Measurements from ENCODE around the gene RGL2.

The RGL2 gene

GRCh38 chr6:33252759-33253158, 46.0 kb downstream of the RGL2 start:
- H3K36me3 ChIP-seq (ENCODE audit: control insufficient read depth in 2 of 2, insufficient read depth in 2 of 2, low read length in 2 of 2), result peaks cover 0 to 17% of the 10 kb centered on the region in 2 donors
- H3K4me3 ChIP-seq (ENCODE audit: low read length in 2 of 2), result no peak overlapping the region
- no peaks in the 10 kb centered on the region for H3K27me3 ChIP-seq (ENCODE audit: control insufficient read depth in 2 of 2, insufficient read depth in 2 of 2, low read length in 2 of 2)
- H3K9ac ChIP-seq (ENCODE audit: low read depth in 1 of 2, low read length in 2 of 2), result no peak overlapping the region
- no peaks in the 10 kb centered on the region for H3K9me3 ChIP-seq (ENCODE audit: control insufficient read depth in 2 of 2, low read length in 2 of 2)
- H3K27ac ChIP-seq (ENCODE audit: low read depth in 2 of 2, low read length in 2 of 2), result no peak overlapping the region
- H3K4me1 ChIP-seq (ENCODE audit: control insufficient read depth in 2 of 2, insufficient read depth in 2 of 2, low read length in 2 of 2), result peaks cover 17 to 21% of the 10 kb centered on the region in 2 donors

- Histone ChIP-seq H3K27ac (ENCODE audit: low read depth in 2 of 2, low read length in 2 of 2) (no peak overlapping the region), H3K9me3 (ENCODE audit: control insufficient read depth in 2 of 2, low read length in 2 of 2) (no peaks in the 10 kb centered on the region), H3K9ac (ENCODE audit: low read depth in 1 of 2, low read length in 2 of 2) (no peak overlapping the region), H3K27me3 (ENCODE audit: control insufficient read depth in 2 of 2, insufficient read depth in 2 of 2, low read length in 2 of 2) (no peaks in the 10 kb centered on the region), H3K36me3 (ENCODE audit: control insufficient read depth in 2 of 2, insufficient read depth in 2 of 2, low read length in 2 of 2) (peaks cover 0 to 14% of the 10 kb centered on the region in 2 donors), H3K4me1 (ENCODE audit: control insufficient read depth in 2 of 2, insufficient read depth in 2 of 2, low read length in 2 of 2) (peaks cover 17 to 21% of the 10 kb centered on the region in 2 donors), H3K4me3 (ENCODE audit: low read length in 2 of 2) (no peak overlapping the region)
These were observed 47.2 kb downstream of the RGL2 start for GRCh38 chr6:33251395-33252012.

GRCh38 chr6:33250731-33251130, 48.0 kb downstream of the RGL2 start:
- Histone ChIP-seq H3K36me3 (ENCODE audit: control insufficient read depth in 2 of 2, insufficient read depth in 2 of 2, low read length in 2 of 2) (peaks cover 0 to 14% of the 10 kb centered on the region in 2 donors), H3K9me3 (ENCODE audit: control insufficient read depth in 2 of 2, low read length in 2 of 2) (no peaks in the 10 kb centered on the region), H3K4me1 (ENCODE audit: control insufficient read depth in 2 of 2, insufficient read depth in 2 of 2, low read length in 2 of 2) (peaks cover 17 to 21% of the 10 kb centered on the region in 2 donors), H3K27me3 (ENCODE audit: control insufficient read depth in 2 of 2, insufficient read depth in 2 of 2, low read length in 2 of 2) (no peaks in the 10 kb centered on the region), H3K9ac (ENCODE audit: low read depth in 1 of 2, low read length in 2 of 2) (no peak overlapping the region), H3K27ac (ENCODE audit: low read depth in 2 of 2, low read length in 2 of 2) (no peak overlapping the region), H3K4me3 (ENCODE audit: low read length in 2 of 2) (no peak overlapping the region)

- peak overlapping the region; percentile 74 to 87 for H3K9ac ChIP-seq (ENCODE audit: low read depth in 1 of 2, low read length in 2 of 2)
- H3K36me3 ChIP-seq (ENCODE audit: control insufficient read depth in 2 of 2, insufficient read depth in 2 of 2, low read length in 2 of 2), result peaks cover 0 to 14% of the 10 kb centered on the region in 2 donors
- H3K27me3 ChIP-seq (ENCODE audit: control insufficient read depth in 2 of 2, insufficient read depth in 2 of 2, low read length in 2 of 2), result no peaks in the 10 kb centered on the region
- H3K4me1 ChIP-seq (ENCODE audit: control insufficient read depth in 2 of 2, insufficient read depth in 2 of 2, low read length in 2 of 2), result peaks cover 17 to 21% of the 10 kb centered on the region in 2 donors
- H3K27ac ChIP-seq (ENCODE audit: low read depth in 2 of 2, low read length in 2 of 2), result peak overlapping the region; percentile 85 to 93
- no peaks in the 10 kb centered on the region for H3K9me3 ChIP-seq (ENCODE audit: control insufficient read depth in 2 of 2, low read length in 2 of 2)
- peak overlapping the region; percentile 73 to 83 for H3K4me3 ChIP-seq (ENCODE audit: low read length in 2 of 2)
These were observed 48.8 kb downstream of the RGL2 start for GRCh38 chr6:33249732-33250630.

GRCh38 chr6:33248932-33249731, 49.6 kb downstream of the RGL2 start:
- H3K27me3 ChIP-seq (ENCODE audit: control insufficient read depth in 2 of 2, insufficient read depth in 2 of 2, low read length in 2 of 2), result no peaks in the 10 kb centered on the region
- H3K27ac ChIP-seq (ENCODE audit: low read depth in 2 of 2, low read length in 2 of 2), result peak overlapping the region; percentile 85 to 93
- H3K4me1 ChIP-seq (ENCODE audit: control insufficient read depth in 2 of 2, insufficient read depth in 2 of 2, low read length in 2 of 2), result peaks cover 17 to 21% of the 10 kb centered on the region in 2 donors
- no peaks in the 10 kb centered on the region for H3K9me3 ChIP-seq (ENCODE audit: control insufficient read depth in 2 of 2, low read length in 2 of 2)
- peak overlapping the region; percentile 81 to 87 for H3K9ac ChIP-seq (ENCODE audit: low read depth in 1 of 2, low read length in 2 of 2)
- H3K4me3 ChIP-seq (ENCODE audit: low read length in 2 of 2), result peak overlapping the region; percentile 73 to 83
- peaks cover 0 to 14% of the 10 kb centered on the region in 2 donors for H3K36me3 ChIP-seq (ENCODE audit: control insufficient read depth in 2 of 2, insufficient read depth in 2 of 2, low read length in 2 of 2)

- Histone ChIP-seq H3K36me3 (ENCODE audit: control insufficient read depth in 2 of 2, insufficient read depth in 2 of 2, low read length in 2 of 2) (peaks cover 0 to 14% of the 10 kb centered on the region in 2 donors), H3K27ac (ENCODE audit: low read depth in 2 of 2, low read length in 2 of 2) (peak overlapping the region; percentile 85 to 93), H3K9ac (ENCODE audit: low read depth in 1 of 2, low read length in 2 of 2) (peak overlapping the region; percentile 81 to 85), H3K27me3 (ENCODE audit: control insufficient read depth in 2 of 2, insufficient read depth in 2 of 2, low read length in 2 of 2) (no peaks in the 10 kb centered on the region), H3K9me3 (ENCODE audit: control insufficient read depth in 2 of 2, low read length in 2 of 2) (no peaks in the 10 kb centered on the region), H3K4me1 (ENCODE audit: control insufficient read depth in 2 of 2, insufficient read depth in 2 of 2, low read length in 2 of 2) (peaks cover 17 to 21% of the 10 kb centered on the region in 2 donors), H3K4me3 (ENCODE audit: low read length in 2 of 2) (peak overlapping the region; percentile 73 to 83)
These were observed 50.2 kb downstream of the RGL2 start for GRCh38 chr6:33248643-33248931.

- Histone ChIP-seq H3K9ac (ENCODE audit: low read depth in 1 of 2, low read length in 2 of 2) (peak overlapping the region; percentile 81 to 85), H3K27me3 (ENCODE audit: control insufficient read depth in 2 of 2, insufficient read depth in 2 of 2, low read length in 2 of 2) (no peaks in the 10 kb centered on the region), H3K4me1 (ENCODE audit: control insufficient read depth in 2 of 2, insufficient read depth in 2 of 2, low read length in 2 of 2) (peaks cover 17 to 21% of the 10 kb centered on the region in 2 donors), H3K27ac (ENCODE audit: low read depth in 2 of 2, low read length in 2 of 2) (peak overlapping the region; percentile 85 to 93), H3K4me3 (ENCODE audit: low read length in 2 of 2) (peak overlapping the region; percentile 73 to 83), H3K36me3 (ENCODE audit: control insufficient read depth in 2 of 2, insufficient read depth in 2 of 2, low read length in 2 of 2) (peaks cover 0 to 14% of the 10 kb centered on the region in 2 donors), H3K9me3 (ENCODE audit: control insufficient read depth in 2 of 2, low read length in 2 of 2) (no peaks in the 10 kb centered on the region)
These were observed 50.6 kb downstream of the RGL2 start for GRCh38 chr6:33247977-33248642.

- Histone ChIP-seq H3K4me1 (ENCODE audit: control insufficient read depth in 2 of 2, insufficient read depth in 2 of 2, low read length in 2 of 2) (peaks cover 2 to 6% of the 10 kb centered on the region in 2 donors), H3K36me3 (ENCODE audit: control insufficient read depth in 2 of 2, insufficient read depth in 2 of 2, low read length in 2 of 2) (no peaks in the 10 kb centered on the region), H3K27me3 (ENCODE audit: control insufficient read depth in 2 of 2, insufficient read depth in 2 of 2, low read length in 2 of 2) (peaks cover 5 to 11% of the 10 kb centered on the region in 2 donors), H3K9ac (ENCODE audit: low read depth in 1 of 2, low read length in 2 of 2) (no peak overlapping the region), H3K27ac (ENCODE audit: low read depth in 2 of 2, low read length in 2 of 2) (no peak overlapping the region), H3K4me3 (ENCODE audit: low read length in 2 of 2) (no peak overlapping the region), H3K9me3 (ENCODE audit: control insufficient read depth in 2 of 2, low read length in 2 of 2) (no peaks in the 10 kb centered on the region)
These were observed 55.3 kb downstream of the RGL2 start for GRCh38 chr6:33243476-33243875.

- no peaks in the 10 kb centered on the region for H3K4me1 ChIP-seq (ENCODE audit: control insufficient read depth in 2 of 2, insufficient read depth in 2 of 2, low read length in 2 of 2)
- H3K27ac ChIP-seq (ENCODE audit: low read depth in 2 of 2, low read length in 2 of 2), result no peak overlapping the region
- no peaks in the 10 kb centered on the region for H3K36me3 ChIP-seq (ENCODE audit: control insufficient read depth in 2 of 2, insufficient read depth in 2 of 2, low read length in 2 of 2)
- H3K27me3 ChIP-seq (ENCODE audit: control insufficient read depth in 2 of 2, insufficient read depth in 2 of 2, low read length in 2 of 2), result peaks cover 5 to 11% of the 10 kb centered on the region in 2 donors
- no peak overlapping the region for H3K9ac ChIP-seq (ENCODE audit: low read depth in 1 of 2, low read length in 2 of 2)
- no peaks in the 10 kb centered on the region for H3K9me3 ChIP-seq (ENCODE audit: control insufficient read depth in 2 of 2, low read length in 2 of 2)
- H3K4me3 ChIP-seq (ENCODE audit: low read length in 2 of 2), result no peak overlapping the region
These were observed 56.8 kb downstream of the RGL2 start for GRCh38 chr6:33241968-33242367.

Data from mucosa of rectum (tissue), 2 donors.